GM21526 (cell line): ENCODE measurements around the gene IQSEC1.

ENCODE experiments used
- ATAC-seq: cut with Tn5 transposase; IDR thresholded peaks from one replicate; pipeline ENCODE4 v1.9.1; 2021; ENCODE audit warnings: moderate library complexity; ENCODE audit not compliant: unreplicated experiment, low FRiP score

The IQSEC1 gene

DNA sequence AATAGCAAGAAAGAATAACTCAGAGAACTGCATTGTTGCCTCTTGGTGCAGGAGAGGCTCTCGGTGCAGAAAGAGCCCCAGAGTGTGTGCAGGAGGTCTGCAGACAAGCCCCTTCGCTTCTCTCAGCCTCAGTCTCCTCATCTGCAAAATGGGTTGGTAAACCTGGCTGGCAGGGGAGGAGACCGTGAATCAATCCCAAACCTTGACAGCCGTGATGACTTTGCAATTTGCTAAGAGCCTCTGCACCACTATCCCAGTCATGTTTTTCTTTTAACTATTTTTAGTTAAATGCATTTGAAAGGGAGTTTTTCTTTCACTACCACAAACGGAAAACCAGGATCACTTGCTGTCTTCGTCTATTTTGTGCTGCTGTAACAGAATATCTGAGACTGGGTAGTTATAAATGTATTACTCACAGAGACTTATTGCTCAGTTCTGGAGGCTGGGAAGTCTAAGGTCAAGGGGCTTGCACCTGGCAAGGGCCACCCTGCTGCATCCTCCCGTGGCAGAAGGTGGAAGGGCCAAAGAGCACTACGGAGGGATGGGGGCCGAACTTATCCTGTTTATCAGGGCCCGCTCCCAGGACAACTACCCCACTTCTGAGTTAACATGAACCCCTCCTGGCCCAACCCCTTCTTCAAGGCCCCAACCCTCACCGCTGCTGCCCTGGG, 14.2 kb upstream of the IQSEC1 start:
- no peak for ATAC-seq

DNA sequence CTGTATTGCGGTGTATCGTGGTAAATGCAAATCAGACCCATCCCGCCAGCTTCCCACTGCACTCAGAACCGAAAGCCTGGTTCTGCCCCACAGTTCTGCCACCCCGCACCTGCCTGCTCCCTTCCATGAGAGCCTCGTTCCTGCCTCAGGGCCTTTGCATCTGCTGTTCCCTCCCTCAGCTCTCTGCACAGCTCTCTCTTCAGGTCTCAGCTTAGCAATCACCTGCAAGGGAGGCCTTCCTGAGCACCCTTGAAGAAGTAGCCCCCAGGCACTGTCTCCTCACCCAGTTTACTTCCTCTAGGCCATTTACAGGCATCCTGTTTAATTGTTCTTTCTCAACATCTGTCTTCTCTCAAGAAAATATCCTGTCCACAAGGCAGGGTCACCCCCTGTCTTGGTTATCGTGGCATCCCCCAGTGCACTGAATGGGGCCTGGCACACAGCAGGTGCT, 13.3 kb upstream of the IQSEC1 start:
- no peak for ATAC-seq

DNA sequence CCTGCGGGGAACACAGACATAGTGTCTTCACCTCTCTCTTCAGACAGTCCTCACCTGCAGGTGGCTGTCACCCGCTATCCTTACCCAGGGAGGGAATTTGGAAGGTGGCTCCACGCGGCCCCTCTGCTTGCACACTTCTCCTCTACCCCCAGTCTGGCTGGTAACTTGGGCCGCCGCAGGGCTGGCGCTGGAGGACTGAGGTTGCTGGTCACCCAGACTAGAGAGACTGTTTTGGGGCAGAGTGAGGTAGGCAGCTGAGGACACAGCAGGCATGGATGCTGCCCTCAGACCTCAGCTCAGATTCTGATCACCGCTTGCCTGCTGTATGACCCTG, 12.6 kb upstream of the IQSEC1 start:
- no peak for ATAC-seq

DNA sequence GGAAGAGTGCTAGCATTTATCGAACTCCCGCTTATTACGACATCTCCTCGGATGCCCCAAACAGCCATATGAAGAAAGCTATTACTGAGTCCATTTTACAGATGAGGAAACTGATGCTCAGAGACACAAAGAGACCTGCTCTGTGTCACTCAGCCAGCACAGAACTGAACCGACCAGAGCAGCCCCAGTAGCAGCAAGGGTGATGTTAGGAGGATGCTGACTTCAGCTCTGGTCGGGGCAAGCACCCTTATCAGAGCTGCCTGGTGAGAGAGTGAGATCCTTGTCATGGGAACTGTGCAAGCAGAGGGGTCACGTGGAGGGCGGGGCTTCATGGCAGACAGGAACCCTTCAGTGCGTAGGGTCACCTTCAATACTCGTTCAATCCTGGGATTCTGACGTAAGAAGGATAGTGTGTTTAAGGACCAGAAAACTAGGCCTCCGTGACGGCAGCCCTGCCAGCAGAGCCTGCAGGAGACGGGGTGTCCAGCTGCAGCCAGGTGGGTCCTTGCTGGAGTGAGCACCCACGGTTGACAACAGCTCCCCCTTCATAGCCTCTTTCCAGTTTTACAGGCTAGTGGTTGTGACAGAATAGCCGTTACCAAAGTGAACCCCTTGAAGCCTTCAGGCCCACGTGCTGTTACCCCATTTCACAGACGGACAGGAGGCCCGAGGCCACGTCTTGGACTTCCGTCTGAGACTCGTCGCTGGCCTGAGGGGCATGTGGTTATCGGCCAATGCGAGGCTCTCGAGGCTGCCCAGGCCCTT, 12.0 kb upstream of the IQSEC1 start:
- no peak for ATAC-seq

DNA sequence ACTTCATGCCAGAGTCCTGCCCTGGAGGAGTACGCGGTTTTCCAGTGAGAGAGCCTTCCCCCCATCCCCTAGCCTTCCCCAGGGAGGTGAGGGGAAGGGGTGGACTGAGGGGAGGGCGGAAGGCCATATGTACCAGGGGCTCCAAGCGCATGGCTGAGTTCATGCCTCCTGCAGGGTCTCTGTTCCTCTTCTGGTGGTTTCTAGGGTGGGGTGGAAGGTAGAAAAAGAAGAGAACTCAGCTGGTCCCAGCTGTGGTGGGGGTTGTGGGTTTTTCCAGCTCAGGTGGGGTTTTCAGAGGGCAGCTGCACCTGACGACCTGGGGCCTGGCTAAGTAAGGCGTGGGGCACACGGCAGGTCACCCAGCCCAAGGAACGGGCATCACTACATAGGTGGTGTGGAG, 10.7 kb upstream of the IQSEC1 start:
- no peak for ATAC-seq

DNA sequence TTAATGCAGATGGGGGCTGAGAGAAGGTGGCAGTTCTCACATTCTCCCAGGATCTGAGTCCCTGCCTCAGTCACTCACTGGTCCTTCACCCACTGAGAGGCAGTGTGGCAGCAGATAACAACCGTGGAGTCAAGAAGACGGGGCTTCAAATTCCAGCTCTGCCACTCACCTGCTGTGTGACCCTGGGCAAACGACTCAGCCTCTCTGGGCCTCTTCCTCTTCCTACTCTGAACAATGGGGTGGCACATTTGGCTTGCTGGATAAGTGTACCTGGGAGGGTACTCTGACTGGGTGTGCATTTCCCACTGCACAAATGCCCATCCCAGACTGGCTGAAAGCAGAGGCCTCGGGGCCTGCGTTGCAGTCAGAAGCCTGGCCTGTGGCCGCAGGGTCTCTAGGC, 10.0 kb upstream of the IQSEC1 start:
- ATAC-seq, result no peak

DNA sequence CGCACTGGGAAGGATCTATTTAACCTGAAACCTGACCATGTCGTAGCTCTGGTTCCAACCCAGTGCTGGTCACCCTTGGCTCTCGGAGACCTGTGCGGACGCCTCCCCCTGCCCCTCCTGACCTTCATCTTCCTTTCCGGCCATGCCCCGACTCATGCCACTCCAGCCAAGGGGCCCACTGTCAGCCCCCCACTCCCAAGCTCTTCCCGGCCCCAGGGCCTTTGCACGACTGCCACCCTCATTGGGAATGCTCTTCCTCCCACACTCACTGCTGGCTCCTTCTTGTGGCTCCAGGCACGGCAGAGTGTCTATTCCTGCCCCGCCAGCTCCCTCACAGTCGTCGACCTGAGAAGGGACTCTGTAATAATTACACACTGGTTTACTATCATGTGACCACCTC, 9.4 kb upstream of the IQSEC1 start:
- no peak for ATAC-seq

DNA sequence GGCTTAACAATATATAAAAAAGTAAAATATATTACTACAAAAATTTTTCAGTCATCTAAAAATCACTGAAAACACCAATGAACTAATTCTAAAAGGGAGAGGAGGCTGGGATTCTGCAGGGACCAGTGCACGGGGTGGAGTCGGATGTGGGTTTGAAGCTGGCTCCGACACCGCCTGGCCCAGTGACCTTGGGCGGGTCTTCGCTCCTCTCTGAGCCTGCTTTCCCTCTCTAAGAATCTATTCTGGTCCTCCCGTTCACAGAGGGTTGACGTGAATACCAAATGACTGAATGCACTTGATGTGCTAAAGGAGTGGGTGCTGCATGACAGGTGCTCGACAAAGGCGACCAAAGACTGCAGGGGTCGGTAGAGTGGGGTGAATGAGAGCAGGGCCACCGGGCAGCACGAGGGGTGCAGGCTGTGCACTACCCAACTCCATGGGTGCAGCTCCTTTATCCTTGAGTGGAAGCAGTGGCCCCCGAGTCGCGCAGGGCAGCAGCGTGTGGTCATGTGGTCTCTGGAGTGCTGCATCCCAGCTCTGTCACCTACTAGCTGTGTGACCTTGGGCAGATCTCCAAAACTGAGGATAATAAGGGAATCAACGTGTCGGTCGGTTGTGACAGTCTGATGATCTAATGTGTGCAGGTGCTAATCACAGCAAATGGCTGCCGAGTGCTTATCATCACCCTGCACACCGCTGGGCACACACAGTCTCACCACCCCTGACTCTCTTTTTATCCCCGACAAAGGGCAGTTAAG, 8.6 kb upstream of the IQSEC1 start:
- ATAC-seq, result no peak

DNA sequence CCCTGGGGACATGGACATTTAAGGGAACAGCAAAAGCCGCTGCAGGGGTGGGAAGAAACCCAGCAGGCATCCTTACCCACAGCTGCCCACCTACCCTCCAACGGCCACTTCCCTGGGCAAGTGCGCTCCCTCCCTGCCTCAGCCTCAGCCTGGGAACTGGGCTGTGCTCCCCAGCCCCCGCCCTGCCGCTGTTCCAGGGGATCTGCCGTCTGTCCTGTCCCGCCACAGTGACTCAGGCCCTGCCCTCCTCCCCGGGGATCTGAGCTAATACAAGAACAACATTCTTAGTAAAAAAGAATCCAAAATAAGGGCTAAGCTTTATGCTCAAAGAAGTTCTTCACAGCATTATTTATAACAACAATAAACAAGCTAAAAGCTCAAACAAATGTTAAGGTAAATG, 7.4 kb upstream of the IQSEC1 start:
- ATAC-seq, result no peak

DNA sequence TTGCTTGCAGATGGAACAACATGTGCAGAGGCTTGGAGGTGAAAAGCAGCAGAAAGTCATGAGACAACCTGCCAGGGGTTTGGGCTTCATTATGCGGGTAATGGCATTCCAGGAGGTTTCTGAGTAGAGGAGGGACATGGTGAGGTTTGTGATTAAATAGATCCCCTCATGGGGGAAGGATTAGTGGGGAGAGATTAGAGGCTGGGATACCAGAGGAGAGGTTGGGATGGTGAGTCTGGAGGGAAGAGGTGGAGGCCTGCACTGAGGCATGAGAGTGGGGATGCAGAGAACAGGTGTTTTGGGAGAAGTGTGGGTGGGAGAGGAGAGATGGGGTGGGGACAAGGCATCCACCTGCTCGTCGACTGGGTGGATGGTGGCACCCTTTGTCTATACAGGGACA, 6.8 kb upstream of the IQSEC1 start:
- ATAC-seq, result no peak

DNA sequence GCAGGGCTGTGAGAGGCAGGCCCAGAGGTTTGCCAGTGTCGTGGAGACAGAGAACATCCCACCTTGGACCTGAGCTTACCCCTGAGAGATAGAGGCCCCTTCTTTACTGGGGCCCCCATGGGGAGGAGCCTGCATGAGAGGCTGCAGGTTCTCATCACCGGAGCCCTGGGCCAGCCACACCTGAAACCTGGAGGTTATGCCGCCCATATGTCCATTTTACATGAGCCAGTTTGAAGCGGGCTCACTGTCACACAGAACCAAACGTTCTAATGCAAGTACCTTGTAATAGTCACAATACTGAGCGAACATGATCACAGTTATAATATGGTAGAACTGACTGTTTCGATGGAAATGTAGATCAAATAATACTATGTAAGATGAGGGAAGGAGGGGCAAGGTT, 6.3 kb upstream of the IQSEC1 start:
- no peak for ATAC-seq

DNA sequence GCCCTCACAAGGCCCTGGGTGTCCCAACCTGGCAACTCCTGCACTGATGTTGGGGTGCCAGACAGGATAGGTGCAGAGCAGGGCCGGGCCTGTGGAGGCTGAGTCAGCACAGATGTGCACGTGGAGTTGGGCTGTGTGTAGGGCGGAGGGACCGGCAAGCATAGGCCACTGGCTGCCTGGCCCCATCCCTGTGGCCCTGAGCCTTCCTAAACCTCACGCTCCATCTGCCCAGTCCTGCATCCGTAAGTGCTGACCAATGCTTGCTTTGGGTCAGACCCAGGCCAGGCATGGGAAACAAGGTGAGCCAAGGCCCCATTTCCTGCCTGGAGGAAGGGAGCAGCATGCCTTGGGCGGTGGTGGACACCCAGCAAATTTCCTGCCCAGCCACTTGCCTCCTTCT, 5.8 kb upstream of the IQSEC1 start:
- ATAC-seq, result no peak

DNA sequence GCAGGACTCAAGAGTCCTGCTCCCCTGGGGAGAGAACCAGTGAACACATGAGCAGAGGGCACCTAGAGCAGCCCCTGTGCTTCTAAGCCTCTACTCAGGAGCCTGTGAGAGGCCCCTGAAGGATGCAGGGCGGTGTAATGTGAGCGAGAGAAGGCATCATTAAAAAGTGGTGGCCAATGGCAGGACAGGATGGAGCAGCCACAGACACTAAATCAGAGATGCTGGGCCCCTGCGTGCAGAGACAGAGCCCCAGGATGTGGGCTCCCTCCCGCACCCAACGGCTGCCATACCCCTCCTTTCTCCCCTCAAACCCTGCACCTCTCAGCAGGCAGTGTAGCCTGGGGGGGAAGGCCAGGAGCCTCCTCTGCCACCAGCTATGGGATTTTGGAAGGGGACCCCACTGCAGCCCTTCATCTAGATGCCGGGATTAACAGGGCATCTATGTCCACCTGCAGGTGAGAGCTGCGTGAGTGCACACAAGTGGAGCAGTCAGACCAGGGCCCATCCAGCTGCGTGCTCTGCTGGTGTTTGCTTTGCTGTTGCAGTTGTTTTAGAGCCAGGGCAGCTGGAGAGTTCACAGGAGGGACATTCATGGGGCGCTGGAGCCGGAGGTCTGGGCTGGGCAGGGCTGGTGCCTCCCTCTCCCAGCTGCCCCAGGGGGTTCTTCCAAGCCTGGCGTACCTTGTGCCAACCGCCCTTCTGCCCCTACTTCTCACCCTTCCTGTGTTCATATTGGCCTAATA, 5.1 kb upstream of the IQSEC1 start:
- no peak for ATAC-seq

DNA sequence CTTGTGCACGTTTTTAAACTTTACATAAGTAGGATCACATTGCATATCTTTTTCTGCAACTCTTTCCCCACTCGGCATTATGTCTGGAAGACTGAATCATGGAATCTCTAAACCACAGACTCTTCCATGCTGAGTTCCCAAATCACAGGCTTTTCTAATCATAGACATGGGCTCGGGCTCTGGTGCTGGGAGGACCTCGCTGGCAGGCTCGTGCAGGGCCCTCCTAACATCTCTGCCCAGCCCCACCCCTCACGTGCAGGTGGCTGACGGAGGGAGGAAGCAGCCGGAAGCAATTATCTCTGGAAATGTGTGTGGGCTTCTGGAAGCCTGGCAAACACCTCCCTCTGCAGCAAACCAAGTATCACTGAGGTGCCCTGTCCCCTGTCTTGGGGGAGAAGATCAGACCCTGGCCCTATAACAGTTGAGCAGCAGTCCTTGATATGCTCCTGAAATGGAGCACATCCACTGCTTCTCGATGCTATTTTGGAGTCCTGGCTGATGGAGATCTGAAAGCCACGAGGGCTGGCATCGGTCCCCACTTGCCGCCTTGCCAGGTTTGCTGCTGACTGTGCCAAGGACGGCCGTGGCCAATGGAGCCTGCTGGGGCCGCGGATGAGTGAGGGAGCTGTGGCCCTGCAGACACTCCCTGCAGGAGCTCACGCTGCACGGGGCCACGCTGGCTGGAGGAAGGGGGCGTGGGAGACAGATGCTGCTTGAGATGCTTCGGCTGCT, 4.4 kb upstream of the IQSEC1 start:
- no peak for ATAC-seq

DNA sequence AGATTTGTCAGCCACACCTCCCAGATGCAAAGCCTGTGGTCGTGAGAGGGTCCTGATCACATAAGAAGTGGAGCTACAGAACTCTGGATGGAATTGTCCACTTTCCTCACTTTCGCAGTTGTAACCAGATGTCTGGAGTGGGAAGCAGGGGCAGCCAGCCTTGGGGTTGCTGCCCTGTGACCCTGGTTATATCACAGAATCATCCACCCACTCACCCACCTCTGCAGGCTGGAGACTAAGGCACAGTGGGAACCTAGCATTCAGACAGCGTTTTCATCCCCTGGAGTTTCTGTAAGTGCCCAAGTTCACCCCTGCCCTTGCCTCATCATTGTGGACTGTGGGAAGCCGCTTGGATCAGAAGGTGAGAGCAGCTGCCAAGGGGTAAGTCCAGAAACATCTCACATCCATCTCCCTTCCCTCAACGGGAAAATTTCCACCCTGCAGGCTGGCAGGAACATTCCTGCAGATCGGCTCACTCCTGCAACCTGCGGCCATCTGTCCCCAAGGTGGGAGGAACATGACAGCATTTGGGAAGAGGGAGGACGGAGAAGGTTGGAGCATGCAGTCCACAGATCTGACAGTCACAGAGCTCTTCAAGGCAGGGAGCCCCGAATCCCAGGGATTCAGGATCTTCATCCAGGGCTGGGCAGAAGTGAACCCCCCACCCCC, 2.9 kb upstream of the IQSEC1 start:
- ATAC-seq, result no peak

DNA sequence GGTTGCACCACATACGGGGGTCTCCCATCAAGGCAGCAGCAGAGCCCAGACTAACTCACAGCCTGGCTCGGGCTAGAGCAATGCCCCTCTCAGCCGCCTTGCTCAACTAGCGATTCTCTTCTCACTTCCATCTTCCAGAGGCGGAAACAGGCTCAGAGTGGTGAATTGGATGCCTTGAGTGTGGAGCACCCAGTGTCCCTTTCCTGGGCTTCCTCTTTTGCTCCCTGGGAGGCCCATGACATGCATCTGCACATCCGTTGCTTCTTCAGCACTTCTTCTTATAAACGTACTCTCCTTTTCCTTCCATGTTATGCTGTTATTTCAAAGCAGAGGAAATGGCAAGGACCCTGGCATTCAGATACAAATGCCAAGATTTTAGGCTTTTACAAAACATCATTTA, 2.1 kb upstream of the IQSEC1 start:
- no peak for ATAC-seq

DNA sequence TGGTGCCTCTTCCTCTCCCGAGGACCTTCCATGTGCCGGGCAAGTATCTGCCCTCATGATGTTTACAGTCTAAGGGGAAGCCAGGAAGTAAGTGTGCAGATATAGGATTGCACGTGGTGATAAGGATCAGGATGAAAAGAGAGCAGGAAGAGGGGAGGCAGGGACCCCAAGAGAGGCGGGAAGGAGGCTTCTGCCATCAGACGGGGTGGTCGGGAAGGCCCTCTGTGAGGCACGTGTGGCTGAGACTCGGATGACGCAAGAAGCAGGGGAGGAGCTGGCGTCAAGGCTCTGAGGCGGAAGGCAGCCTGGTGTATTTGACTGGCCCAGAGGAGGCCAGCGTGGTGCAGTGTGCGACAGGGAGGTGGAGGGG, 762 bp upstream of the IQSEC1 start:
- ATAC-seq, result no peak

DNA sequence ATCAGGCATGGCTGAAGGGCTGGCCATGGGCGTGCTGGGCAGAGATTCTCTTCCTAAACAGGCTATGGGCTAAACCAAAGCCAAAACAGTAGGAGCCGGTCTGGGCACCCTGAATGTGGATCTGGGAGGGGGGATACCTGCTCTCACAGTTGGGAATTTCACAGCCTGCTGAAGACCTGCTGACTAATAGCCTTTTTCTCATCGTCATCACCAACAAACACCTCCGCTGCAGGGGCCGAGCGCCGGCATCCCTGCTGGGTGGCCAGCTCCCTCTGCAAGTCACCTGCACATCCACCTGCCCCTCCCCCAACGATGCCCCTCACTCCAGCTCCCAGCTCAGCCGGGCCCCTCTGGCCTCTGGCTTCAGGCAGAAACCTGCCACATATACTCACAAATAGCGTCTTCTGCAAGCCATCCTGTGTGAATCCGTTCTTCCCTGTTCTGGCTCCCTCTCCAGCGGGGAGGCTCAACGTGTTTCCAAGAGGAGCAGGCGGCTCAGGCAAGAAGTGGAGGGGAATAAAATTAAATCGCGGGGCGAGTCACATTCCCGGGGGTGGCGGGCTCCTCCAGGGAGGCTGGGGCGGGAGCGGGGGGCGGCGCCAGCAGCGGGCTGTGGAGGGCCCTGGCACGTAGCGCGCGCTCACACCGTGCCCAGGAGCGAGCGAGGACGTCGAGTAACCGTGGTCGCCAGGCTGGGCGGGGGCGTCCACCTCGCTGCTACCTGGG, 466 bp downstream of the IQSEC1 start:
- ATAC-seq, result no peak

DNA sequence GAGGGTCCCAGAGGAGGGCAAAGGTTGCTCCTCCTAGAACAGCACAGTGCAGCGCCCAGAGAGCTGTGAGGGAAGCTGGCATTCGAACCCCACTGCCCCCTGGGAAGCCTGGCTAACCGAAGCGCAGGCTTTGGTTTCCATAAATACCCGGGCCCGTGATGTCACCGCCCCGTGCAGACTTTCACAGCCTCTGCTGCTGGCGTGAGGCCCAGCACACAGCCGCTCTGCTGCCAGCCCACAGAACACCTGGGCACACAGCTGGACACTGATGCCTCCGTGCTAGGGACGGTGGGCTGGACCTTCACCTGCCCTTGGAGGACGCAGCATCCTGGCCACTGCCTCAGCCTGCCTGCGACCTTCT, 1.0 kb downstream of the IQSEC1 start:
- ATAC-seq, result peak; percentile 43
